ENCODE results near the gene GDPD3.

GRCh38 chr16:30122604-30123160 lies 9.3 kb upstream of the GDPD3 start:
- TF ChIP-seq CTCF (IDR thresholded peaks at IDR 0.05; ENCODE audit: insufficient read depth, low read length), result no peak
- no peak for TF ChIP-seq POLR2AphosphoS5 (IDR thresholded peaks at IDR 0.05; ENCODE audit: low read depth)

Data from HL-60 (cell line).